H1 (cell line): ENCODE data around the gene IL1RAP.

ENCODE experiments used
- CEBPB ChIP-seq: IDR thresholded peaks from 2 replicates; pipeline ENCODE4 v1.6.1; 2012; ENCODE audit warnings: low read depth, low read length
- CHD2 ChIP-seq: IDR thresholded peaks from 2 replicates; pipeline ENCODE4 v1.6.1; 2012; ENCODE audit warnings: low read length, improper control_type of control experiment
- EP300 ChIP-seq, 2 experiments: IDR thresholded peaks; 1 replicate in 1 of 2; 2 replicates in 1 of 2; pipeline ENCODE4 v1.6.1; 2011 to 2012; ENCODE audit warnings: low read depth in 2 of 2, low read length in 2 of 2, mild to moderate bottlenecking in 2 of 2, borderline replicate concordance in 1 of 2, inconsistent platforms in 1 of 2, moderate library complexity in 1 of 2
- HDAC2 ChIP-seq, 2 experiments: fragments of 300-600 bp in 1 of 2; sonication (generic) in 1 of 2; IDR thresholded peaks; 2 replicates each; pipeline ENCODE4 v1.6.1; 2011 to 2012; ENCODE audit warnings: low read depth in 2 of 2, low read length in 2 of 2, mild to moderate bottlenecking in 2 of 2, moderate library complexity in 2 of 2, borderline replicate concordance in 1 of 2, inconsistent platforms in 1 of 2
- JUND ChIP-seq: IDR thresholded peaks from 2 replicates; pipeline ENCODE4 v1.6.1; 2011; ENCODE audit warnings: mild to moderate bottlenecking, improper control_type of control experiment, low read length
- POLR2AphosphoS5 ChIP-seq: IDR thresholded peaks from 2 replicates; pipeline ENCODE4 v1.6.1; 2011; ENCODE audit warnings: low read depth, low read length
- RAD21 ChIP-seq, 2 experiments: IDR thresholded peaks in 1 of 2; conservative IDR thresholded peaks in 1 of 2; 2 replicates each; pipeline ENCODE4 v1.6.1; 2011; ENCODE audit warnings: low read depth in 2 of 2, low read length in 2 of 2, improper control_type of control experiment in 1 of 2, inconsistent platforms in 1 of 2, mild to moderate bottlenecking in 1 of 2, moderate library complexity in 1 of 2
- SRF ChIP-seq: IDR thresholded peaks from 2 replicates; pipeline ENCODE4 v1.6.1; 2011; ENCODE audit warnings: mild to moderate bottlenecking, low read depth, low read length, moderate library complexity
- TAF1 ChIP-seq: IDR thresholded peaks from 2 replicates; pipeline ENCODE4 v1.6.1; 2011; ENCODE audit warnings: mild to moderate bottlenecking, low read depth, low read length
- TF ChIP-seq, protein P1 (sequence below): IDR thresholded peaks from 2 replicates; pipeline ENCODE4 v1.6.1; 2012; ENCODE audit warnings: inconsistent platforms
- TF ChIP-seq, protein P2 (sequence below), 3 experiments: IDR thresholded peaks; 1 replicate in 2 of 3; 2 replicates in 1 of 3; pipeline versions ENCODE4 v1.5.1 to v1.6.1; 2011; ENCODE audit warnings: low read length in 3 of 3, mild to moderate bottlenecking in 3 of 3, inconsistent platforms in 2 of 3, low read depth in 1 of 3, moderate library complexity in 1 of 3; ENCODE audit not compliant: insufficient read depth in 1 of 3; ENCODE audit errors: control extremely low read depth in 1 of 3
- TF ChIP-seq, protein P3 (sequence below): IDR thresholded peaks from 2 replicates; pipeline ENCODE4 v1.6.1; 2012; ENCODE audit warnings: low read length, inconsistent platforms

DNA sequence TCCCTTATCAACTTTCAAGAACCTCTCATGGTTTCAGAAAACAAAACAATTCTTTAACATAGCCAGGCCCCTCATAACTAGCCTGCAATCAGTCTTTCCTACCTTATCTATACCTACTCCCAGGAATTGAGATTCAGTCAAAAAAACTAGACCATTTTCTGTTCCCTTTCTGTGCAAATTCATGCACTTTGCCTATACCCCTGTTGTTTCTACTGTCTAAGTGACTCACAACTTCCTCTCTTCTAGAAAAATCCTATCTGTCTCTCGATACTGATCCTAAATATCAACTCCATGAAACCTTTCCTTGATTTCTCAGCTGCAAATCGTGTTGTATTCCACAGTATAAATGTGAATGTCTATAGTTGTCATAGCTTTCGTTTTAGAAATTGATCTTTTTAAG is 10.9 kb upstream of the IL1RAP start:
- TF ChIP-seq CHD2 = no peak
- TF ChIP-seq, protein P1, sequence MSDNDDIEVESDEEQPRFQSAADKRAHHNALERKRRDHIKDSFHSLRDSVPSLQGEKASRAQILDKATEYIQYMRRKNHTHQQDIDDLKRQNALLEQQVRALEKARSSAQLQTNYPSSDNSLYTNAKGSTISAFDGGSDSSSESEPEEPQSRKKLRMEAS = no peak
- TF ChIP-seq, protein P2, sequence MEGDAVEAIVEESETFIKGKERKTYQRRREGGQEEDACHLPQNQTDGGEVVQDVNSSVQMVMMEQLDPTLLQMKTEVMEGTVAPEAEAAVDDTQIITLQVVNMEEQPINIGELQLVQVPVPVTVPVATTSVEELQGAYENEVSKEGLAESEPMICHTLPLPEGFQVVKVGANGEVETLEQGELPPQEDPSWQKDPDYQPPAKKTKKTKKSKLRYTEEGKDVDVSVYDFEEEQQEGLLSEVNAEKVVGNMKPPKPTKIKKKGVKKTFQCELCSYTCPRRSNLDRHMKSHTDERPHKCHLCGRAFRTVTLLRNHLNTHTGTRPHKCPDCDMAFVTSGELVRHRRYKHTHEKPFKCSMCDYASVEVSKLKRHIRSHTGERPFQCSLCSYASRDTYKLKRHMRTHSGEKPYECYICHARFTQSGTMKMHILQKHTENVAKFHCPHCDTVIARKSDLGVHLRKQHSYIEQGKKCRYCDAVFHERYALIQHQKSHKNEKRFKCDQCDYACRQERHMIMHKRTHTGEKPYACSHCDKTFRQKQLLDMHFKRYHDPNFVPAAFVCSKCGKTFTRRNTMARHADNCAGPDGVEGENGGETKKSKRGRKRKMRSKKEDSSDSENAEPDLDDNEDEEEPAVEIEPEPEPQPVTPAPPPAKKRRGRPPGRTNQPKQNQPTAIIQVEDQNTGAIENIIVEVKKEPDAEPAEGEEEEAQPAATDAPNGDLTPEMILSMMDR (IDR thresholded peaks at IDR 0.05; ENCODE audit: control extremely low read depth in 1 of 3, insufficient read depth in 1 of 3, low read depth in 1 of 3, low read length in 3 of 3) = no peak
- no peak for TF ChIP-seq CEBPB
- TF ChIP-seq HDAC2 (IDR thresholded peaks at IDR 0.05; ENCODE audit: borderline replicate concordance in 1 of 2, low read depth in 2 of 2, low read length in 2 of 2) = no peak
- TF ChIP-seq, protein P3, sequence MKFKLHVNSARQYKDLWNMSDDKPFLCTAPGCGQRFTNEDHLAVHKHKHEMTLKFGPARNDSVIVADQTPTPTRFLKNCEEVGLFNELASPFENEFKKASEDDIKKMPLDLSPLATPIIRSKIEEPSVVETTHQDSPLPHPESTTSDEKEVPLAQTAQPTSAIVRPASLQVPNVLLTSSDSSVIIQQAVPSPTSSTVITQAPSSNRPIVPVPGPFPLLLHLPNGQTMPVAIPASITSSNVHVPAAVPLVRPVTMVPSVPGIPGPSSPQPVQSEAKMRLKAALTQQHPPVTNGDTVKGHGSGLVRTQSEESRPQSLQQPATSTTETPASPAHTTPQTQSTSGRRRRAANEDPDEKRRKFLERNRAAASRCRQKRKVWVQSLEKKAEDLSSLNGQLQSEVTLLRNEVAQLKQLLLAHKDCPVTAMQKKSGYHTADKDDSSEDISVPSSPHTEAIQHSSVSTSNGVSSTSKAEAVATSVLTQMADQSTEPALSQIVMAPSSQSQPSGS = no peak
- TF ChIP-seq RAD21 (IDR thresholded peaks at IDR 0.05 in 1 of 2, conservative IDR thresholded peaks at IDR 0.05 in 1 of 2; ENCODE audit: low read depth in 2 of 2, low read length in 2 of 2) = no peak
- TF ChIP-seq POLR2AphosphoS5 = no peak
- no peak for TF ChIP-seq TAF1
- no peak for TF ChIP-seq EP300 (IDR thresholded peaks at IDR 0.05; ENCODE audit: borderline replicate concordance in 1 of 2, low read depth in 2 of 2, low read length in 2 of 2)
- TF ChIP-seq JUND = no peak
- TF ChIP-seq SRF = no peak
